Measurements from ENCODE around the gene APRT. TPM values are rescaled to one million over a fixed set of nuclear protein-coding genes. Genes with fewer than 3 reads are reported as not detected.

Gene APRT
- total and polyA plus RNA-seq, 2 of the 4 experiments (the other 2 are of a cell fraction) = 40.5 to 157 TPM

DNA sequence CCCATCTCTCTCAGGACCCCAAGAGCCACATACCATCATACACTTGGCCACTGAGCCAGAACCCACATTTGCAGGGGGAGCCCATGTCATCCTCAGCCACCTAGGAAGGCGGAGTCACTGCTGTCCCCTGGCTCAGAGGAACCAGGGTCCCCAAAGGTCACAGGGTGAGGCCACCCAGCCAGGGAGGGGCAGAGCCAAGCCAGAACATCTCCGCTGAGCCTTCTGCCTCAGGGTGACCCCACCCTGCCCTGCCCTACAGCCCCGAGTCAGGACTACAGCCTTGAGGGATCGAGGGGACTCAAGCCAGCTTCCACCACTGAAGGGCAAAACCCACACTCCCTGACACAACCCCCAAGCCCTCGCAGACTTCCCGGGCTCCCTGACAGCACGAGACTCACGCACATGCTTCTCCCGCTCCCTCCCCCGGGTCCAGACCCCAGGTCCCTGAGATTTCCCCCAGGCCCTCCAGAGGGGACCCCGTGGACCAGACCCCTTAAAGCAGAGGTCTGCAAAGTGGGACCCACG, 44.1 kb downstream of the APRT start:
- Histone ChIP-seq H4K8ac (ENCODE audit: low read depth in 2 of 2, low read length in 2 of 2) (peak overlapping the region in 1 of 2 experiments; percentile 65; a peak in 1 of 4 replicates), H2BK5ac (ENCODE audit: low read depth, low read length, poor library complexity, severe bottlenecking) (peak overlapping the region; percentile 50), H2AFZ (replicated peaks; ENCODE audit: low read length, poor library complexity) (peak overlapping the region; percentile 40), H3K4me1 (ENCODE audit: control insufficient read depth, insufficient read depth, low read length) (peaks cover 58% of the 10 kb centered on the region), H3K9ac (ENCODE audit: low read depth, low read length) (no peak overlapping the region), H3K4me3 (ENCODE audit: insufficient read depth, low read depth, low read length) (no peak overlapping the region), H4K20me1 (ENCODE audit: insufficient read depth, low read length) (peaks cover 96% of the 10 kb centered on the region), H2BK20ac (ENCODE audit: low read depth, low read length) (no peak overlapping the region), H3K18ac (ENCODE audit: low read depth, low read length) (no peak overlapping the region), H3K4me2 (ENCODE audit: low read depth, low read length) (no peak overlapping the region), H3K79me1 (ENCODE audit: low read depth in 1 of 2, low read length in 2 of 2) (peaks cover 10 to 94% of the 10 kb centered on the region in 2 experiments), H3K14ac (replicated peaks; ENCODE audit: low read depth, low read length) (peak overlapping the region; percentile 77), H3K27me3 (ENCODE audit: control insufficient read depth, insufficient read depth, low read length) (no peaks in the 10 kb centered on the region), H3K4ac (ENCODE audit: low read depth, low read length) (peak overlapping the region; percentile 71), H2BK120ac (ENCODE audit: low read depth, low read length) (peak overlapping the region; percentile 10; the same call in 1 of the 2 replicates), H3K9me1 (ENCODE audit: insufficient read depth, low read length) (peaks cover 48% of the 10 kb centered on the region), H3K56ac (ENCODE audit: extremely low read depth, insufficient read depth, low read length) (no peak overlapping the region), H3K23ac (ENCODE audit: low read depth, low read length) (peak overlapping the region; percentile 33), H3K27ac (ENCODE audit: insufficient read depth, low read length) (peak overlapping the region; percentile 26; the same call in 1 of the 2 replicates), H2AK9ac (replicated peaks; ENCODE audit: low read depth, low read length, poor library complexity) (peak overlapping the region; percentile 74), H2AK5ac (ENCODE audit: low read depth, low read length) (peak overlapping the region; percentile 89), H2BK15ac (ENCODE audit: low read depth, low read length) (peak overlapping the region; percentile 67; the same call in 1 of the 3 replicates), H4K5ac (ENCODE audit: low read depth, low read length) (peak overlapping the region; percentile 24; the same call in 1 of the 2 replicates), H3K9me3 (ENCODE audit: control insufficient read depth, insufficient read depth, low read length) (no peaks in the 10 kb centered on the region), H4K91ac (ENCODE audit: insufficient read depth, low read depth, low read length) (peak overlapping the region; percentile 59; the same call in 1 of the 2 replicates), H3K36me3 (ENCODE audit: control insufficient read depth, insufficient read depth, low read length) (peaks cover 8% of the 10 kb centered on the region)
- in situ Hi-C loops (cut with MboI; ENCODE audit: low sequenced_read_pairs) = no loop called here
- 62% methylated on average over 9 of the region's 12 CpGs; no CpG with 5 or more reads in 1 of the 2 experiments for WGBS, 2 experiments (ENCODE audit: extremely low coverage in 2 of 2, insufficient read length in 1 of 2)
- ChIA-PET POLR2A (ENCODE audit: unreplicated experiment) (interaction anchor here (0.7 kb wide), 1 partner anchor 295 kb away, joined by 3 read pairs; no protein-coding TSS in a partner anchor), CTCF (interaction anchor here (1.3 kb wide), 1 partner anchor 30 kb away, joined by 4 read pairs; no protein-coding TSS in a partner anchor)
- ATAC-seq (ENCODE audit: low read depth) = no peak
- intact Hi-C loops (cut with micrococcal nuclease) = no loop called here
- no peak for DNase-seq
- no TSS peak for BruUV-seq (replicated peaks)
- dilution Hi-C loops (cut with HindIII; ENCODE audit: low sequenced_read_pairs, unreplicated experiment) = no loop called here
- TF ChIP-seq CEBPB (IDR thresholded peaks at IDR 0.05; ENCODE audit: low read depth, low read length) (no peak), CHD1 (IDR thresholded peaks at IDR 0.05; ENCODE audit: low read depth, low read length) (no peak), RFX5 (IDR thresholded peaks at IDR 0.05; ENCODE audit: low read depth, low read length) (no peak), FOS (IDR thresholded peaks at IDR 0.05; ENCODE audit: low read depth, low read length) (no peak), SMC3 (IDR thresholded peaks at IDR 0.05; ENCODE audit: low read depth, low read length) (no peak), RCOR1 (IDR thresholded peaks at IDR 0.05; ENCODE audit: insufficient replicate concordance, low read length) (no peak), MXI1 (IDR thresholded peaks at IDR 0.05; ENCODE audit: borderline replicate concordance, low read depth, low read length) (no peak; the same call in 1 of the 2 replicates), MAFK (IDR thresholded peaks at IDR 0.05; ENCODE audit: low read depth, low read length) (no peak), MAZ (IDR thresholded peaks at IDR 0.05; ENCODE audit: borderline replicate concordance, low read depth, low read length) (no peak), RAD21 (IDR thresholded peaks at IDR 0.05; ENCODE audit: low read length) (no peak), NFE2L2 (IDR thresholded peaks at IDR 0.05; ENCODE audit: low read depth, low read length) (no peak), BHLHE40 (IDR thresholded peaks at IDR 0.05; ENCODE audit: low read depth, low read length) (no peak)
- TF ChIP-seq, protein P1, sequence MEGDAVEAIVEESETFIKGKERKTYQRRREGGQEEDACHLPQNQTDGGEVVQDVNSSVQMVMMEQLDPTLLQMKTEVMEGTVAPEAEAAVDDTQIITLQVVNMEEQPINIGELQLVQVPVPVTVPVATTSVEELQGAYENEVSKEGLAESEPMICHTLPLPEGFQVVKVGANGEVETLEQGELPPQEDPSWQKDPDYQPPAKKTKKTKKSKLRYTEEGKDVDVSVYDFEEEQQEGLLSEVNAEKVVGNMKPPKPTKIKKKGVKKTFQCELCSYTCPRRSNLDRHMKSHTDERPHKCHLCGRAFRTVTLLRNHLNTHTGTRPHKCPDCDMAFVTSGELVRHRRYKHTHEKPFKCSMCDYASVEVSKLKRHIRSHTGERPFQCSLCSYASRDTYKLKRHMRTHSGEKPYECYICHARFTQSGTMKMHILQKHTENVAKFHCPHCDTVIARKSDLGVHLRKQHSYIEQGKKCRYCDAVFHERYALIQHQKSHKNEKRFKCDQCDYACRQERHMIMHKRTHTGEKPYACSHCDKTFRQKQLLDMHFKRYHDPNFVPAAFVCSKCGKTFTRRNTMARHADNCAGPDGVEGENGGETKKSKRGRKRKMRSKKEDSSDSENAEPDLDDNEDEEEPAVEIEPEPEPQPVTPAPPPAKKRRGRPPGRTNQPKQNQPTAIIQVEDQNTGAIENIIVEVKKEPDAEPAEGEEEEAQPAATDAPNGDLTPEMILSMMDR (conservative IDR thresholded peaks at IDR 0.05; ENCODE audit: low read depth, low read length) = no peak
- TF ChIP-seq, protein P2, sequence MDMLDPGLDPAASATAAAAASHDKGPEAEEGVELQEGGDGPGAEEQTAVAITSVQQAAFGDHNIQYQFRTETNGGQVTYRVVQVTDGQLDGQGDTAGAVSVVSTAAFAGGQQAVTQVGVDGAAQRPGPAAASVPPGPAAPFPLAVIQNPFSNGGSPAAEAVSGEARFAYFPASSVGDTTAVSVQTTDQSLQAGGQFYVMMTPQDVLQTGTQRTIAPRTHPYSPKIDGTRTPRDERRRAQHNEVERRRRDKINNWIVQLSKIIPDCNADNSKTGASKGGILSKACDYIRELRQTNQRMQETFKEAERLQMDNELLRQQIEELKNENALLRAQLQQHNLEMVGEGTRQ (IDR thresholded peaks at IDR 0.05; ENCODE audit: low read depth, low read length) = no peak
- TF ChIP-seq, protein P3, sequence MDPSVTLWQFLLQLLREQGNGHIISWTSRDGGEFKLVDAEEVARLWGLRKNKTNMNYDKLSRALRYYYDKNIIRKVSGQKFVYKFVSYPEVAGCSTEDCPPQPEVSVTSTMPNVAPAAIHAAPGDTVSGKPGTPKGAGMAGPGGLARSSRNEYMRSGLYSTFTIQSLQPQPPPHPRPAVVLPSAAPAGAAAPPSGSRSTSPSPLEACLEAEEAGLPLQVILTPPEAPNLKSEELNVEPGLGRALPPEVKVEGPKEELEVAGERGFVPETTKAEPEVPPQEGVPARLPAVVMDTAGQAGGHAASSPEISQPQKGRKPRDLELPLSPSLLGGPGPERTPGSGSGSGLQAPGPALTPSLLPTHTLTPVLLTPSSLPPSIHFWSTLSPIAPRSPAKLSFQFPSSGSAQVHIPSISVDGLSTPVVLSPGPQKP (IDR thresholded peaks at IDR 0.05; ENCODE audit: borderline replicate concordance, low read depth, low read length) = no peak

Measured in IMR-90 (cell line).